Measurements from ENCODE around the gene PPWD1. TPM values are rescaled to one million over a fixed set of nuclear protein-coding genes. Genes with fewer than 3 reads are reported as not detected.

The PPWD1 gene
- total RNA-seq (2022; extraction: Qiagen RNA extraction; ENCODE audit: low read depth): 15.9 to 29.1 TPM (median 18.5 TPM) in 5 replicates

GRCh38 chr5:65562731-65563701, at the start of gene PPWD1, which contains the start of gene CENPK:
Gene PPWD1, plus strand, starts transcription at chr5:65563296. Its CDS starts 15 bp downstream, at chr5:65563311.
Gene CENPK, minus strand, starts transcription at chr5:65563168. Its CDS starts 8,261 bp downstream, at chr5:65554907.

DNA sequence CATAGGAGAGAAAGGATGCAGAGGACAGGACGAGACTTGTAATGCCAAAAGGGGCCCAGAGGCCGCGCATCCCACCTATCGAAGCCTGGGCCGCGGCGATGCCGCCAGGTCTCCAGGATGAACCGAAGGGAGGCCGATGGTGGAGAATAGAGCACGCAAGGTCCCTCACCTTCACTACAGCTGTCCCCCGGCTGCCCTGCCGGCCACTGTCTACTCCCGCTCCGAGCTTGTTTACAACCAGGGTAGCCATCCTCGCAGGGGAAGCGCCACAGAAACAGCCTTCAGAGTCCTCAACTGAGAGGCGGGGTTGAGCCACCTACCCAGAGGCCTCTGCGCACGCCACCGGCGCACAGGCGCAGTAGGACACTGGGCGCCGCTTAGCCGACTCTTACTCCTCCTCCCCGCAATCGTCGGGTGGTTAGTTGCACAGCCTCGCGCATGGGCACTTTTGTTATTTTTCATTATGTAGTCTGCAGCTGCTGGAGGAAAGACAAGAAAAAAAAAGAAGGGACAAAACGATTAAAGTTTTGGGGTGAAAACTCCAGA, 61.0 kb downstream of the PPWD1 start, which contains the start of gene TRIM23:
TRIM23 (minus strand) TSS at position 309 of the 546 bp plus-strand sequence; CDS start at position 250, 59 bp downstream.

DNA sequence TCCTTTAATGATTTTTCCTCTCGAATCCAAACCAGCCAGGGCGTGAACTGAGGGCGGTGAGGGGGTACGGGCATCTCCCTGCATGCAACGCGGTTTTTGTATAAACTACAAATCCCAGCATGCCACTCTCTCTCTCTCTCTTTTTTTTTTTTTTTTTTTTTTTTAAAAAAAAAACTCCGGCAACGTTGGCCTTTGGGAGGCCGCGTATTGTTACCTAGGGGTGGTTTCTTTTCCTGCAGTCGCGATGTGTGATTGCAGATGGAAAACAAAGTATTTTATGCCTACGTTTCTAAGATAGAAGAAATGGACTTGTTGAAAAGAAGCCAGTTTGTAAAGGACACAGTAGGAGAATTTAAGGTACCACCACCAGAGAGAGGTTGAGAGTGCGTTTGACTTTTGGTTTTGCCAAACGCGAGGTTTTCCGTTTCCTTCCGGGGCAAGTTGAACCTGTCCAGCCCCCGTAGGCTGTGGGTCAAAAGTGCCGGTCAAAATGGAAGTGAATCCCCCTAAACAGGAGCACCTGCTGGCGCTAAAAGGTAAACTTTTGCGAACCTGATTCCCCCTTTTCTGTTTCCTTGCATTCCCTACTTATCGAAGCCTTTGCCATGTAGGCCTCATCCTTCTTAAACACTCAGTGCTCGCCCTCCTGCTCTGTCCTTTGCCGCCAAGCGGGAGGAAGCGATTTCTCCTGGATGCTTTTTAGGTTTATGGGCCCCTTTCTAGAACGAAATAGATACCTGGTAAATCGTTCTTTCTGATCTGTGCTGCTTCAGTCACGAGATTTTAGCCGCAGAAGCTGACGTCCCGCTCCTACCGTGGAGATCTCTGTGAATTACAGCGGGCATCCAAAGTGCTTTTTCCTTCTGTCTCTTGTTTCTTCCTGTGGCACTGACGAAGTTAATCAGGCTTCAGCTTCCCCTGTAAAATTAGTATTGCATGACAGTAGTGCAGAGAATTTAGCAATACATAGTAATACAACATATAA, 61.8 kb downstream of the PPWD1 start, which contains the start of the genes SHLD3 and TRAPPC13:
SHLD3 (plus strand) TSS at position 457 of the 985 bp plus-strand sequence. CDS start 4,561 bp downstream, outside the sequence.
TRAPPC13 (plus strand) TSS at position 457 of the 985 bp plus-strand sequence; CDS start at position 491, 34 bp downstream.

Other genes starting within 250 kb of the PPWD1 start
- 0.02 to 0.19 TPM (median 0.11 TPM) in 5 replicates for gene ADAMTS6, start 81.4 kb upstream of the PPWD1 start, total RNA-seq (2022; extraction: Qiagen RNA extraction; ENCODE audit: low read depth)
- 19.4 to 60.0 TPM (median 32.6 TPM) in 5 replicates for gene CENPK, start 128 bp upstream of the PPWD1 start, total RNA-seq (2022; extraction: Qiagen RNA extraction; ENCODE audit: low read depth)
- 5.4 to 9.4 TPM (median 6.8 TPM) in 5 replicates for gene TRIM23, start 61.0 kb downstream of the PPWD1 start, total RNA-seq (2022; extraction: Qiagen RNA extraction; ENCODE audit: low read depth)
- 1.6 to 3.5 TPM (median 2.1 TPM) in 5 replicates for gene SHLD3, start 61.7 kb downstream of the PPWD1 start, total RNA-seq (2022; extraction: Qiagen RNA extraction; ENCODE audit: low read depth)
- 9.5 to 20.2 TPM (median 14.7 TPM) in 5 replicates for gene TRAPPC13, start 61.7 kb downstream of the PPWD1 start, total RNA-seq (2022; extraction: Qiagen RNA extraction; ENCODE audit: low read depth)
- gene SGTB, start 158.8 kb downstream of the PPWD1 start, total RNA-seq (2022; extraction: Qiagen RNA extraction; ENCODE audit: low read depth): 4.5 to 9.6 TPM (median 8.1 TPM) in 5 replicates
- gene NLN, start 158.9 kb downstream of the PPWD1 start, total RNA-seq (2022; extraction: Qiagen RNA extraction; ENCODE audit: low read depth): 50.0 to 83.1 TPM (median 69.1 TPM) in 5 replicates

Measured in A549 treated with ZK216348 at 1 μM for 4 hours (cell line).